HepG2 (cell line): Measurements from ENCODE around the gene NME4. TPM values are rescaled to one million over a fixed set of nuclear protein-coding genes. Genes with fewer than 3 reads are reported as not detected.

Experiments used
- AGO2 ChIP-seq: fragments of 200-400 bp; formaldehyde crosslinking; optimal IDR thresholded peaks from 2 replicates; pipeline ENCODE3; 2017; ENCODE audit warnings: mild to moderate bottlenecking, low read depth, low read length, moderate library complexity
- HDAC1 ChIP-seq: sonication (generic); formaldehyde crosslinking; IDR thresholded peaks from 2 replicates; pipeline ENCODE4 v1.5.1; 2020; ENCODE audit warnings: mild to moderate bottlenecking, missing genetic modification reagents
- HOXA3 ChIP-seq: sonication (generic); formaldehyde crosslinking; IDR thresholded peaks from 2 replicates; pipeline ENCODE4 v1.5.0; 2020; ENCODE audit warnings: missing genetic modification reagents
- JARID2 ChIP-seq: sonication (generic); formaldehyde crosslinking; IDR thresholded peaks from 2 replicates; pipeline ENCODE4 v1.8.1; 2023; ENCODE audit warnings: missing genetic modification reagents, inconsistent platforms; ENCODE audit not compliant: insufficient replicate concordance
- MLLT10 ChIP-seq: sonication (generic); formaldehyde crosslinking; IDR thresholded peaks from 2 replicates; pipeline ENCODE4 v1.4.0; 2020; ENCODE audit warnings: missing genetic modification reagents
- NFE2L2 ChIP-seq: fragments of 150-350 bp; IDR thresholded peaks from 2 replicates; pipeline ENCODE4 v1.6.1; 2014; ENCODE audit warnings: low read length
- SIN3A ChIP-seq: IDR thresholded peaks from 2 replicates; pipeline ENCODE4 v1.6.1; 2011; ENCODE audit warnings: low read depth, mild to moderate bottlenecking, control low read depth, low read length, borderline replicate concordance
- ZBTB42 ChIP-seq: sonication (generic); formaldehyde crosslinking; IDR thresholded peaks from 2 replicates; pipeline ENCODE4 v1.5.0; 2020; ENCODE audit warnings: mild to moderate bottlenecking, missing genetic modification reagents
- ZNF232 ChIP-seq: sonication (generic); formaldehyde crosslinking; IDR thresholded peaks from 2 replicates; pipeline ENCODE4 v1.4.0; 2020; ENCODE audit warnings: missing genetic modification reagents, borderline replicate concordance
- polyA plus RNA-seq, 8 experiments: library from polyadenylated mRNA; depleted of rRNA in 3 of 8; stranded (reverse) in 7 of 8; unstranded in 1 of 8; fragments of >200 nt; fragmentation: Illumina TruSeq in 4 of 8; extraction: Trizol in 4 of 8; gene quantifications; 2 replicates each; pipeline versions ENCODE4 v1.2.1 to v1.2.3, GENCODE V29; 2011 to 2016; ENCODE audit warnings: low read depth in 4 of 8, missing spikeins in 1 of 8, mixed read lengths in 1 of 8; ENCODE audit not compliant: insufficient read depth in 1 of 8
- total RNA-seq, 5 experiments: library from RNA; depleted of rRNA; stranded (reverse); fragments of >200 nt; fragmentation: Illumina TruSeq; extraction: Trizol; gene quantifications; 2 replicates each; pipeline ENCODE4 v1.2.3, GENCODE V29; 2016; ENCODE audit warnings: low read depth in 1 of 5
- TF ChIP-seq, protein P1 (sequence below): sonication (generic); formaldehyde crosslinking; IDR thresholded peaks from 2 replicates; pipeline ENCODE4 v1.5.0; 2020; ENCODE audit warnings: missing genetic modification reagents
- TF ChIP-seq, protein P2 (sequence below): sonication (generic); formaldehyde crosslinking; IDR thresholded peaks from 2 replicates; pipeline ENCODE4 v1.5.1; 2020; ENCODE audit warnings: missing genetic modification reagents, mild to moderate bottlenecking, borderline replicate concordance
- TF ChIP-seq, protein P3 (sequence below): sonication (generic); formaldehyde crosslinking; IDR thresholded peaks from 2 replicates; pipeline ENCODE4 v1.5.0; 2020; ENCODE audit warnings: missing genetic modification reagents
- TF ChIP-seq, protein P4 (sequence below): sonication (generic); formaldehyde crosslinking; IDR thresholded peaks from 2 replicates; pipeline ENCODE4 v1.5.1; 2020; ENCODE audit warnings: mild to moderate bottlenecking, missing genetic modification reagents, borderline replicate concordance
- TF ChIP-seq, protein P5 (sequence below): sonication (generic); formaldehyde crosslinking; IDR thresholded peaks from 2 replicates; pipeline ENCODE4 v1.9.0; 2022; ENCODE audit warnings: low read depth, missing genetic modification reagents
- TF ChIP-seq, protein P6 (sequence below): sonication (generic); formaldehyde crosslinking; IDR thresholded peaks from 2 replicates; pipeline ENCODE4 v1.4.0; 2020; ENCODE audit warnings: missing genetic modification reagents, low read depth, mild to moderate bottlenecking, borderline replicate concordance

The NME4 gene
- total and polyA plus RNA-seq, 2 of the 13 experiments (the other 11 are each of a cell fraction or from before 2014, with no cell fraction given): 121 to 263 TPM

DNA sequence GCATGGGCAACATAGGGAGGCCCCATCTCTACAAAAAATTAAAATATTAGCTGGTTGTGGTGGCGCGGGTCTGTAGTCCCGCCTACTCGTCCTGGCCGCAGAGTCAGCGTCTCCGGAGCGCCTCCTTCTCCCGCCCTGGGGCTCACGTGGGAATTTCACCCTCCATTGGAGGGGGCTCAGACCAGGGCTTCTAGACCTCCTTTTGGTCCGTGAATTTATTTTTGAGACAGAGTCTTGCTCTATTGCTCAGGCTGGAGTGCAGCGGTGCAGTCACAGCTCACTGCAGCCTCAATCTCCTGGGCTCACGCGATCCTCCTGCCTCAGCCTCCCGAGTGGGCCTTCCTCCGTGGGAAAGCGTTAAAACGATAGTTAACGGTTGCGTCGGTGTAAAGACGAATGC, 394 bp upstream of the NME4 start (continued):
- TF ChIP-seq, protein P1, sequence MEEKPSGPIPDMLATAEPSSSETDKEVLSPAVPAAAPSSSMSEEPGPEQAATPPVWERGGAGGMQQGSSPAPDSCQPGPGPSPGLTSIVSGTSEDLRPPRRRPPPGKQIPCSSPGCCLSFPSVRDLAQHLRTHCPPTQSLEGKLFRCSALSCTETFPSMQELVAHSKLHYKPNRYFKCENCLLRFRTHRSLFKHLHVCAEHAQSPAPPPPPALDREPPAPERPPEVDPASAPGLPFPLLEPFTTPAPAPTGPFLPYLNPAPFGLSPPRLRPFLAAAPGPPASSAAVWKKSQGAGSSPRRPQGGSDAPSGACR (CRISPR knock-in tag): no peak
- TF ChIP-seq AGO2 (no peak), HOXA3 (CRISPR knock-in tag) (no peak; the same call in 1 of the 2 replicates), SIN3A (peak; percentile 38; the same call in 1 of the 2 replicates), NFE2L2 (no peak), HDAC1 (CRISPR knock-in tag) (0 out of 2 replicates have a peak, but pooled peaks have one; percentile 46), JARID2 (CRISPR knock-in tag) (no peak), ZNF232 (CRISPR knock-in tag) (no peak), MLLT10 (CRISPR knock-in tag) (no peak), ZBTB42 (no peak)
- TF ChIP-seq, protein P2, sequence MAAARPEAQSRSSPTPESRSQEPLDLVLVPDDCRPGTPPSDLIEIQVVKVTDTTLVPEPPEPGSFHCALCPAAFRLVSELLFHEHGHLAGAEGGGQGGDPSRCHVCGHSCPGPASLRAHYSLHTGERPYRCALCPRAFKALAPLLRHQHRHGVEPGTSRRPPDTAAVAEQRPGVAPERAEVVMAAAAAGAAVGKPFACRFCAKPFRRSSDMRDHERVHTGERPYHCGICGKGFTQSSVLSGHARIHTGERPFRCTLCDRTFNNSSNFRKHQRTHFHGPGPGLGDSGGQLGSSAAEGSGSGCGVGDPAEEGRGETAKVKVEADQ (CRISPR knock-in tag): no peak
- TF ChIP-seq, protein P3, sequence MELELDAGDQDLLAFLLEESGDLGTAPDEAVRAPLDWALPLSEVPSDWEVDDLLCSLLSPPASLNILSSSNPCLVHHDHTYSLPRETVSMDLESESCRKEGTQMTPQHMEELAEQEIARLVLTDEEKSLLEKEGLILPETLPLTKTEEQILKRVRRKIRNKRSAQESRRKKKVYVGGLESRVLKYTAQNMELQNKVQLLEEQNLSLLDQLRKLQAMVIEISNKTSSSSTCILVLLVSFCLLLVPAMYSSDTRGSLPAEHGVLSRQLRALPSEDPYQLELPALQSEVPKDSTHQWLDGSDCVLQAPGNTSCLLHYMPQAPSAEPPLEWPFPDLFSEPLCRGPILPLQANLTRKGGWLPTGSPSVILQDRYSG (CRISPR knock-in tag): no peak
- TF ChIP-seq, protein P4, sequence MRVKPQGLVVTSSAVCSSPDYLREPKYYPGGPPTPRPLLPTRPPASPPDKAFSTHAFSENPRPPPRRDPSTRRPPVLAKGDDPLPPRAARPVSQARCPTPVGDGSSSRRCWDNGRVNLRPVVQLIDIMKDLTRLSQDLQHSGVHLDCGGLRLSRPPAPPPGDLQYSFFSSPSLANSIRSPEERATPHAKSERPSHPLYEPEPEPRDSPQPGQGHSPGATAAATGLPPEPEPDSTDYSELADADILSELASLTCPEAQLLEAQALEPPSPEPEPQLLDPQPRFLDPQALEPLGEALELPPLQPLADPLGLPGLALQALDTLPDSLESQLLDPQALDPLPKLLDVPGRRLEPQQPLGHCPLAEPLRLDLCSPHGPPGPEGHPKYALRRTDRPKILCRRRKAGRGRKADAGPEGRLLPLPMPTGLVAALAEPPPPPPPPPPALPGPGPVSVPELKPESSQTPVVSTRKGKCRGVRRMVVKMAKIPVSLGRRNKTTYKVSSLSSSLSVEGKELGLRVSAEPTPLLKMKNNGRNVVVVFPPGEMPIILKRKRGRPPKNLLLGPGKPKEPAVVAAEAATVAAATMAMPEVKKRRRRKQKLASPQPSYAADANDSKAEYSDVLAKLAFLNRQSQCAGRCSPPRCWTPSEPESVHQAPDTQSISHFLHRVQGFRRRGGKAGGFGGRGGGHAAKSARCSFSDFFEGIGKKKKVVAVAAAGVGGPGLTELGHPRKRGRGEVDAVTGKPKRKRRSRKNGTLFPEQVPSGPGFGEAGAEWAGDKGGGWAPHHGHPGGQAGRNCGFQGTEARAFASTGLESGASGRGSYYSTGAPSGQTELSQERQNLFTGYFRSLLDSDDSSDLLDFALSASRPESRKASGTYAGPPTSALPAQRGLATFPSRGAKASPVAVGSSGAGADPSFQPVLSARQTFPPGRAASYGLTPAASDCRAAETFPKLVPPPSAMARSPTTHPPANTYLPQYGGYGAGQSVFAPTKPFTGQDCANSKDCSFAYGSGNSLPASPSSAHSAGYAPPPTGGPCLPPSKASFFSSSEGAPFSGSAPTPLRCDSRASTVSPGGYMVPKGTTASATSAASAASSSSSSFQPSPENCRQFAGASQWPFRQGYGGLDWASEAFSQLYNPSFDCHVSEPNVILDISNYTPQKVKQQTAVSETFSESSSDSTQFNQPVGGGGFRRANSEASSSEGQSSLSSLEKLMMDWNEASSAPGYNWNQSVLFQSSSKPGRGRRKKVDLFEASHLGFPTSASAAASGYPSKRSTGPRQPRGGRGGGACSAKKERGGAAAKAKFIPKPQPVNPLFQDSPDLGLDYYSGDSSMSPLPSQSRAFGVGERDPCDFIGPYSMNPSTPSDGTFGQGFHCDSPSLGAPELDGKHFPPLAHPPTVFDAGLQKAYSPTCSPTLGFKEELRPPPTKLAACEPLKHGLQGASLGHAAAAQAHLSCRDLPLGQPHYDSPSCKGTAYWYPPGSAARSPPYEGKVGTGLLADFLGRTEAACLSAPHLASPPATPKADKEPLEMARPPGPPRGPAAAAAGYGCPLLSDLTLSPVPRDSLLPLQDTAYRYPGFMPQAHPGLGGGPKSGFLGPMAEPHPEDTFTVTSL (CRISPR knock-in tag): no peak
- TF ChIP-seq, protein P5, sequence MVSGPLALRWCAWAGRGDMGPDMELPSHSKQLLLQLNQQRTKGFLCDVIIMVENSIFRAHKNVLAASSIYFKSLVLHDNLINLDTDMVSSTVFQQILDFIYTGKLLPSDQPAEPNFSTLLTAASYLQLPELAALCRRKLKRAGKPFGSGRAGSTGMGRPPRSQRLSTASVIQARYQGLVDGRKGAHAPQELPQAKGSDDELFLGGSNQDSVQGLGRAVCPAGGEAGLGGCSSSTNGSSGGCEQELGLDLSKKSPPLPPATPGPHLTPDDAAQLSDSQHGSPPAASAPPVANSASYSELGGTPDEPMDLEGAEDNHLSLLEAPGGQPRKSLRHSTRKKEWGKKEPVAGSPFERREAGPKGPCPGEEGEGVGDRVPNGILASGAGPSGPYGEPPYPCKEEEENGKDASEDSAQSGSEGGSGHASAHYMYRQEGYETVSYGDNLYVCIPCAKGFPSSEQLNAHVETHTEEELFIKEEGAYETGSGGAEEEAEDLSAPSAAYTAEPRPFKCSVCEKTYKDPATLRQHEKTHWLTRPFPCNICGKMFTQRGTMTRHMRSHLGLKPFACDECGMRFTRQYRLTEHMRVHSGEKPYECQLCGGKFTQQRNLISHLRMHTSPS (CRISPR knock-in tag): no peak
- TF ChIP-seq, protein P6, sequence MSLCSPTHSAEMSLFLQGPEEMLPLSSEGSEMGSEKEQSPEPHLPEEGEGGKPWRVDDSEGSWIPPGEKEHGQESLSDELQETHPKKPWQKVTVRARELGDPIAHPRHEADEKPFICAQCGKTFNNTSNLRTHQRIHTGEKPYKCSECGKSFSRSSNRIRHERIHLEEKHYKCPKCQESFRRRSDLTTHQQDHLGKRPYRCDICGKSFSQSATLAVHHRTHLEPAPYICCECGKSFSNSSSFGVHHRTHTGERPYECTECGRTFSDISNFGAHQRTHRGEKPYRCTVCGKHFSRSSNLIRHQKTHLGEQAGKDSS (CRISPR knock-in tag): no peak
